Left ventricle myocardium inferior (tissue), 1 donor: ENCODE results near the gene PLEKHO1. TPM values are rescaled to one million over a fixed set of nuclear protein-coding genes. Genes with fewer than 3 reads are reported as not detected.

Source experiments
- DNase-seq: peaks from one replicate; pipeline ENCODE4 v3.0.0-alpha.2; 2020
- H3K27ac ChIP-seq: fragments of 200-600 bp; replicated peaks from 2 replicates; pipeline ENCODE4 v1.8.0; 2021
- H3K27me3 ChIP-seq: fragments of 200-600 bp; 2 replicates; pipeline ENCODE4 v1.8.0; 2021; ENCODE audit warnings: low read depth
- H3K36me3 ChIP-seq: fragments of 200-600 bp; 2 replicates; pipeline ENCODE4 v1.8.0; 2021
- H3K4me1 ChIP-seq: fragments of 200-600 bp; 2 replicates; pipeline ENCODE4 v1.8.0; 2021
- H3K4me3 ChIP-seq: fragments of 200-600 bp; 2 replicates; pipeline ENCODE4 v1.8.0; 2021; ENCODE audit warnings: mild to moderate bottlenecking, moderate library complexity
- H3K9me3 ChIP-seq: fragments of 200-600 bp; replicated peaks from 2 replicates; pipeline ENCODE4 v1.8.0; 2021
- intact Hi-C: fragments of 100-400 bp; cut with micrococcal nuclease; formaldehyde crosslinking; loops from one replicate; pipeline ENCODE4 v1.11.0; 2022
- total RNA-seq: library from RNA; stranded (reverse); fragmentation: NEBNext Ultra II Directional; extraction: Animal tissue kit (Norgen Biotek cat#: 25700); gene quantifications from one replicate; pipeline ENCODE4 v1.2.1, GENCODE V29; 2021
- TF ChIP-seq, protein P1 (sequence below): fragments of 200-600 bp; IDR thresholded peaks from 2 replicates; pipeline ENCODE4 v1.8.0; 2021; ENCODE audit warnings: antibody characterized with exemption, mild to moderate bottlenecking, borderline replicate concordance
- donor health status: DM: no; HTN: yes; CAD: no; lungs with severe emphysema.

PLEKHO1 gene
- total RNA-seq, 1 donor from 2014 or later, result 49.4 TPM

DNA sequence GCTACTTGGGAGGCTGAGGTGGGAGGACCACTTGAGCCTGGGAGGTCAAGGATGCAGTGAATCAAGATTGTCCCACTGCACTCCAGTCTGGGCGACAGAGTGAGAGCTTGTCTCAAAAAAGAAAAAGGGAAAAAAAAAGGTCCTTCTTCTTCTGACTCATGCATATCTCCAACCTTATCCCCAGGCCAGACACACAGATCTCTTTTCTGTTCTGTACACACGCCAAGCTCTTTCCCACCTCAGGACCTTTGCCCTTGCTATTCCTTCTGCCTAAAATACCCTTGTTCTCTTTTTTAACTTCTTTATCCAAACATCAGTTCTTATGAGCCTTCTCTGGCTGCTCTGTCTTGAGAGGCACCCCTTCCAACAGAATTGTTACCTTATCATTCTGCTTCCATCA, 22.1 kb downstream of the PLEKHO1 start:
- no peaks in the 10 kb centered on the region for H3K27me3 ChIP-seq
- DNase-seq, result no peak
- TF ChIP-seq, protein P1, sequence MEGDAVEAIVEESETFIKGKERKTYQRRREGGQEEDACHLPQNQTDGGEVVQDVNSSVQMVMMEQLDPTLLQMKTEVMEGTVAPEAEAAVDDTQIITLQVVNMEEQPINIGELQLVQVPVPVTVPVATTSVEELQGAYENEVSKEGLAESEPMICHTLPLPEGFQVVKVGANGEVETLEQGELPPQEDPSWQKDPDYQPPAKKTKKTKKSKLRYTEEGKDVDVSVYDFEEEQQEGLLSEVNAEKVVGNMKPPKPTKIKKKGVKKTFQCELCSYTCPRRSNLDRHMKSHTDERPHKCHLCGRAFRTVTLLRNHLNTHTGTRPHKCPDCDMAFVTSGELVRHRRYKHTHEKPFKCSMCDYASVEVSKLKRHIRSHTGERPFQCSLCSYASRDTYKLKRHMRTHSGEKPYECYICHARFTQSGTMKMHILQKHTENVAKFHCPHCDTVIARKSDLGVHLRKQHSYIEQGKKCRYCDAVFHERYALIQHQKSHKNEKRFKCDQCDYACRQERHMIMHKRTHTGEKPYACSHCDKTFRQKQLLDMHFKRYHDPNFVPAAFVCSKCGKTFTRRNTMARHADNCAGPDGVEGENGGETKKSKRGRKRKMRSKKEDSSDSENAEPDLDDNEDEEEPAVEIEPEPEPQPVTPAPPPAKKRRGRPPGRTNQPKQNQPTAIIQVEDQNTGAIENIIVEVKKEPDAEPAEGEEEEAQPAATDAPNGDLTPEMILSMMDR, result no peak
- H3K36me3 ChIP-seq, result no peaks in the 10 kb centered on the region
- H3K27ac ChIP-seq, result no peak overlapping the region
- intact Hi-C loops, result no loop called here
- H3K4me1 ChIP-seq, result peaks cover 5% of the 10 kb centered on the region
- H3K4me3 ChIP-seq, result no peak overlapping the region
- no peaks in the 10 kb centered on the region for H3K9me3 ChIP-seq

- no peak overlapping the region for H3K4me3 ChIP-seq
- intact Hi-C loops, result no loop called here
- no peak overlapping the region for H3K27ac ChIP-seq
- H3K27me3 ChIP-seq, result no peaks in the 10 kb centered on the region
- peaks cover 5% of the 10 kb centered on the region for H3K4me1 ChIP-seq
- H3K9me3 ChIP-seq, result no peaks in the 10 kb centered on the region
- no peaks in the 10 kb centered on the region for H3K36me3 ChIP-seq
- no peak for DNase-seq
- TF ChIP-seq, protein P1, result no peak
Observed at GRCh38 chr1:150173141-150173585, 23.4 kb downstream of the PLEKHO1 start.

- TF ChIP-seq, protein P1, result no peak
- H3K36me3 ChIP-seq, result no peaks in the 10 kb centered on the region
- H3K27me3 ChIP-seq, result no peaks in the 10 kb centered on the region
- H3K9me3 ChIP-seq, result no peaks in the 10 kb centered on the region
- H3K4me3 ChIP-seq, result no peak overlapping the region
- H3K27ac ChIP-seq, result peak overlapping the region; percentile 19
- intact Hi-C loops, result no loop called here
- no peak for DNase-seq
- no peaks in the 10 kb centered on the region for H3K4me1 ChIP-seq
Observed at GRCh38 chr1:150176593-150176992, 26.9 kb downstream of the PLEKHO1 start.

DNA sequence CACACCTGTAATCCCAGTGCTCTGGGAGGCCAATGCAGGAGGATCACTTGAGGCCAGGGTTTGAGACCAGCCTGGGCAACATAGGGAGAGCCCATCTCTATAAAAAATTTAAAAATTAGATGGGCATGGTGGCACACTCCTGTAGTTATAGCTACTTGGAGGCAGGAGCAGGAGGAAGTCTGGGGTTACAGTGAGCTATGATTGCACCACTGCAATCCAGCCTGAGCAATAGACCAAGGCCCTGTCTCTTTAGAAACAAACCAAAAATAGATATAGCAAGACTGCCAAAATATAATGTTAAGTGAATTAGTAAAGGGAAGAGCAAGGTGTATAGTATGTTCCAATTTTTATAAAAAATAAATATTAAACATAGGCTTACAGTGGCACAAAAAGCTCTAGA, 28.8 kb downstream of the PLEKHO1 start:
- DNase-seq, result no peak
- intact Hi-C loops, result no loop called here
- Histone ChIP-seq H3K27me3 (no peaks in the 10 kb centered on the region), H3K36me3 (no peaks in the 10 kb centered on the region), H3K4me1 (no peaks in the 10 kb centered on the region), H3K27ac (no peak overlapping the region), H3K4me3 (no peak overlapping the region), H3K9me3 (no peaks in the 10 kb centered on the region)
- TF ChIP-seq, protein P1, result no peak

- Histone ChIP-seq H3K9me3 (no peaks in the 10 kb centered on the region), H3K27me3 (no peaks in the 10 kb centered on the region), H3K36me3 (no peaks in the 10 kb centered on the region), H3K4me1 (no peaks in the 10 kb centered on the region), H3K27ac (no peak overlapping the region), H3K4me3 (no peak overlapping the region)
- DNase-seq, result no peak
- intact Hi-C loops, result no loop called here
- TF ChIP-seq, protein P1, result no peak
Observed at GRCh38 chr1:150179867-150180266, 30.2 kb downstream of the PLEKHO1 start.

- Histone ChIP-seq H3K27me3 (no peaks in the 10 kb centered on the region), H3K36me3 (no peaks in the 10 kb centered on the region), H3K4me3 (no peak overlapping the region), H3K27ac (no peak overlapping the region), H3K9me3 (no peaks in the 10 kb centered on the region), H3K4me1 (no peaks in the 10 kb centered on the region)
- DNase-seq, result no peak
- TF ChIP-seq, protein P1, result no peak
- intact Hi-C loops, result no loop called here
Observed at GRCh38 chr1:150180474-150180873, 30.8 kb downstream of the PLEKHO1 start.
